ENCODE measurements around the gene HES1.
"Not testable (repeated sequence)": the region's sequence is repeated elsewhere in the genome, so short reads cannot be mapped to it uniquely, and the experiment has no call there.

HES1 gene

GRCh38 chr3:194128202-194128918, 7.6 kb upstream of the HES1 start:
- DNase-seq: no peak

- DNase-seq: not testable (repeated sequence)
Observed at GRCh38 chr3:194128919-194129295, 7.0 kb upstream of the HES1 start.

DNA sequence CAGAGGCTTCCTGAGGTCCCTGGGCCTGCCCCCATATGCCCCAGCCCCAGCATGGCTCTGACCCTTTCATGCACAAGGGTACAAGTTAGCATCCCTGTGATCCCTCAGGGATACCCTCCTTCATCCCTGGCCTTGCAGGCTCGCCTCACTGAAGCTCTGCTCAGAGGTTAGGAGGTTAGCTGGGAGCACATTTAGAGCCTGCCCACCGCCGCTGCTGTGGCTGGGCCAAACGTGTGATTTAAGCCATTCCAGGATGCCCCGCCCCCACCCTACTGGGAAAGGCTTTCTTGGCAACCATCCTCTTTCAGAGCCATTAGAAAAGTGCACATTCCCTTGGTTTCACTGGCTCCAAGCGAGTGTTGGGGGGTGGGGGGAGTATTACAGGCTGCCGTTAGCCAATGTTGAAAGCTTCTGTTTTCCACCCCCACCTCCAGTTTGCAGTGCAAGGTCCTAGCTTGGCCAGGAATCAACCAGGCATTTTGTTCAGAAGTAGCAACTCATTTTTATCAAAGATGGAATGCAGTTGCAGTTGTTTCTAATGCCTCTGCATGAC, 6.3 kb upstream of the HES1 start:
- no peak for DNase-seq

- no peak for DNase-seq
Observed at GRCh38 chr3:194130188-194130587, 5.8 kb upstream of the HES1 start.

DNA sequence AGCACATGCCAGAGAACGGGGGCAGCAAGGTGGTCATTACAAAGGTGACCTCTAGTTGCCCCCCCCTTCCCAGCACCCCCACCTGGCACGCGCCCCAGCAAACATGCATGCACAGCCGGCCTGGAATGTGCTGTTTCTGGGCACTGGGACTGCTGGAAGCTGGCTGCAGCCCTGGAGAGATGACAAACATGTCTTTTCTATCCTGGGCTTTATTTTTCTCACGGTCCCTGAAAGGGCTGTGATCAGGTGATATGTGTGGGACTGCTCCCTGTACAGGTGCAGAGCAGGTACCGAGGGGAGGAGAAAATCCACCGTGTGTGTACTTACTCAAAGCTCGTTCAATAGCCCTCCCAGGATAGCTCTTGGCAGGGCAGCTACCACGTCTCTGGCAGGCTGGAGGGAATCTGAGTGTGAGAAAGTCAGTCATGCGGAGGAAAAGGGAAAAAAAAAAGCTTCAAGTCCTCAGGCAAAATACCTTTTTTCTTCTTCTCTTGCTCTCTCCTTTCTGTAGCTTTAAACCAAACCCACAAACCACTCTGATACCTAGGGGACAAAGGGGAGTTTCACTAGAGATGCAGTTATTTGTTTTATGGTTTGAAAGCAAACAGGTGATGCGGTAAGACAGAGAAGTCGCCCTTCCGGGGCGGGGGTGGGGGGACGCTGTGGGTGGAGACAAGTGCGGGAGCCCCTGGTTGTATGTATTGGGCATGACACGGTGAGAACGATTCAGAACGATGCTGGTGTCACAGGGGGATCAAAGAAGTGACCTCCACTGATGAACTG, 5.0 kb upstream of the HES1 start:
- peak; percentile 42 for DNase-seq

GRCh38 chr3:194132465-194133286, 3.3 kb upstream of the HES1 start:
- DNase-seq: no peak

- no peak for DNase-seq
Observed at GRCh38 chr3:194133661-194134230, 2.2 kb upstream of the HES1 start.

- DNase-seq: no peak
Observed at GRCh38 chr3:194134231-194134756, 1.7 kb upstream of the HES1 start.

DNA sequence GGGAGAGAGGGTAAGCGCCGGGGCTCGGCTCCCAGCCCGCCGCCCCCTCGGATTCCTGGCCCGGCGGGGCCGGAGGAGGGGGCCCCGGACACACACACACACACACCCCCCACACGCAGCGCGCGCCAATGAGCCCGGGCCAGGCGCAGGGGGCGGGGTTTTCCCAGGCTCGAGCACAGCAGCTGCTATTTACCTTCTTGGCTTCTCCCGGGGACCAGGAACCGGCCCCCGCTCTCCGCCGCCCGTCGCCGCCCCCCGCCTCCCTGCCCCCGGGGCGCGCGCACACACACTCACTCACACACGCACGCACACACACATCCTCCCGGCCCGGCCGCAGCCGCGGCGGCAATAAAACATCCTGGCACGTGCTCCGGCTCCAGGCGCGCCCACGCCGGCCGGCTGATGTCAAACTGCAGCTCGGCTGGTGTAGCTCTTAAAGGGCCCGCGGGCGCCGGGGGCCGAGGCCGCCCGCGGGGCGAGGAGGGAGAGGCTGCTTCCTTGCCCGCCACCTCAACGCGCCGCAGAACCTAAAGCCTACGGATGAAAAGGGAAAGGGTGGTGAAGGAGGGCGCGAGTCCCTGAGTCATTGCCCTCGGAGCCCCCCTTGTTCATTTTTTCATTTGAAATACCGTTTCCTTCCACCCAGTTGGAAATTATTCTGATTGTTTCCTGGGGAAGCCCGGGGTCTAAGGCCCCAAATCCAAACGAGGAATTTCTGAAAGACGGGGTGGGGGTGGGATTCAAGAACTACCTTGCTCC, 1.0 kb upstream of the HES1 start:
- DNase-seq: peak; percentile 84

- DNase-seq: no peak
Observed at GRCh38 chr3:194135516-194135805, 487 bp upstream of the HES1 start.

- no peak for DNase-seq
Observed at GRCh38 chr3:194136519-194137007, 615 bp downstream of the HES1 start.

DNA sequence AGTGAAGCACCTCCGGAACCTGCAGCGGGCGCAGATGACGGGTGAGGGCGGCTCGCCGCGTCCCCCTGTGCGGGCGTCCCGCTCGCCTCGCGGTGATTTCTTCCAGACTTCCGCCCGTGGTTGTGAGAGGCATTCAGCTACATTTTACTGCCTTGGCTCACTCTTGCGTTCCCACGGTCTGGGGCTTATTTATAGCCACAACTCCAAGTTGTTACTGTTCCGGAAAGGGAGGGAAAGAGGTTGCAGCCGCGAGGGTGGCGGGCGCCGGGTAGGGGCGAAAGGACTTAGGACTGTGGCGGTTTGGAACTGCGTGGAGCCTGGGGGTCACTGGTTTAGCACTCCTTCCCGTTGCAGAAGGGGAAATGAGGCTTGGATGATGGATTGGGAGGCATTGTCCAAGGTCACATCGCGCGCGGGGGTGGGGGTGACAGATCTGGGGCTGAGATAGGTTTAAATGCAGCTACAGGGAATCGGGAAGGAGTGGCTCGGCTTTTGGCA, 1.1 kb downstream of the HES1 start:
- DNase-seq: peak; percentile 37

DNA sequence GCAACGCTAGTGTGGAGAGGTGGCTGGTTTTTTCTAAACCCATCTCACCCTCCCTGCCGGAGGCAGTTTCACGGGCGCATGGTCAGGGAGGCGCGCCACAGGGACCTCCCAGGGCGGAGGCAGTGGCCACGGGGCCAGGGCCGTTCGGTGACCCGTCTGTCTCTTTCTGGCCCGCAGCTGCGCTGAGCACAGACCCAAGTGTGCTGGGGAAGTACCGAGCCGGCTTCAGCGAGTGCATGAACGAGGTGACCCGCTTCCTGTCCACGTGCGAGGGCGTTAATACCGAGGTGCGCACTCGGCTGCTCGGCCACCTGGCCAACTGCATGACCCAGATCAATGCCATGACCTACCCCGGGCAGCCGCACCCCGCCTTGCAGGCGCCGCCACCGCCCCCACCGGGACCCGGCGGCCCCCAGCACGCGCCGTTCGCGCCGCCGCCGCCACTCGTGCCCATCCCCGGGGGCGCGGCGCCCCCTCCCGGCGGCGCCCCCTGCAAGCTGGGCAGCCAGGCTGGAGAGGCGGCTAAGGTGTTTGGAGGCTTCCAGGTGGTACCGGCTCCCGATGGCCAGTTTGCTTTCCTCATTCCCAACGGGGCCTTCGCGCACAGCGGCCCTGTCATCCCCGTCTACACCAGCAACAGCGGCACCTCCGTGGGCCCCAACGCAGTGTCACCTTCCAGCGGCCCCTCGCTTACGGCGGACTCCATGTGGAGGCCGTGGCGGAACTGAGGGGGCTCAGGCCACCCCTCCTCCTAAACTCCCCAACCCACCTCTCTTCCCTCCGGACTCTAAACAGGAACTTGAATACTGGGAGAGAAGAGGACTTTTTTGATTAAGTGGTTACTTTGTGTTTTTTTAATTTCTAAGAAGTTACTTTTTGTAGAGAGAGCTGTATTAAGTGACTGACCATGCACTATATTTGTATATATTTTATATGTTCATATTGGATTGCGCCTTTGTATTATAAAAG, 1.8 kb downstream of the HES1 start:
- peak; percentile 45 for DNase-seq

DNA sequence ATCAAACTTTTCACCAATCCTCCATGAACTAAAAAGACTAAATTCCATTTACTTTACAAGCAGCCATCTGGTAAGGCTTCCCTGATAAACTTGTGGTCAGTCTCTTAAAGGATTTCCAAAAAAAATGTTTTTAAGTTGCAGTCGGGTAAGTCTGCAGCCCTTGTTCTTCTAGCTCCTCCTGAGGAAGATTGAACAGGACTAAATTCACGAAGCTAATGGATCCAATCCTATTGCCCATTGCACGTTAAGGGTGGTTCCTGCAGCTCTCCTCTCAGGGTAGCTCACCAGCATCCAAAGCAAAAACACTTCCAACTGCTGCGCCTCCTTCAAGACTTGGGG, 2.8 kb downstream of the HES1 start:
- no peak for DNase-seq

DNA sequence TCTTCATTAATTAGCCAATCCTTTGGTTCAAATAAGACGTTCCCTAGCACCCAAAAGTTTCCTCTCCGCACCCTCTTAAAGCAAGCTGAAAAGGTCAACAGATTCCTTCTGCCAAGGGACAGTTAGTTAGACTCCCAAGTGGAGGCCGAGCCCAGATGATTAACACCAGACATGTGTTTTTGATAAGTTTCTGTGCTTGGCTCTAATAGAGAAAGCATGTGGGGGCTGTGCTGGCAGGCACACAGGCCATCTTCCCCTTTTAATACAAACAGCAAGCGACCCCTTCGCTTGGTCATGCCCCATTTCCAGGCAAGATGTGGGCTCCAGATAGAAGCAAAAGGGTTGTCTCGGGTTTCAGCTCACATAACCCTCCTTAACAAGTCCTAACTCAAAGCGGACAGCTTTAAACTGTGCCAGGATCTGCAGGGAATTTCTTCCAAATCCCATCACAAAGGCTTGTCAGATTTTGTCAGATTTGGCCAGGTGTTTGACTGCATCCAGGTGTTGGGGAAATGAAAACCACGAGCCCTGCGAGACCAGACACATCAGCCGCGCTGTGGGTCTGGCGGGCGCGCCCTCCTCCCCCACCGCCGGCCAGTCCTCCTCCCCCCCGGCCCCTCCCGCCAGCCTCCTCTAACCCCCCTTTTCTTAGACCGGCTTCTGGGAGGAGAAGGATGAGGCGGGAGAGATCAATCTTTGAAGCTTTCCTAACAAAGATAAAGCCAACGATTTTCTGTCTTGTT, 3.3 kb downstream of the HES1 start:
- DNase-seq: no peak

DNA sequence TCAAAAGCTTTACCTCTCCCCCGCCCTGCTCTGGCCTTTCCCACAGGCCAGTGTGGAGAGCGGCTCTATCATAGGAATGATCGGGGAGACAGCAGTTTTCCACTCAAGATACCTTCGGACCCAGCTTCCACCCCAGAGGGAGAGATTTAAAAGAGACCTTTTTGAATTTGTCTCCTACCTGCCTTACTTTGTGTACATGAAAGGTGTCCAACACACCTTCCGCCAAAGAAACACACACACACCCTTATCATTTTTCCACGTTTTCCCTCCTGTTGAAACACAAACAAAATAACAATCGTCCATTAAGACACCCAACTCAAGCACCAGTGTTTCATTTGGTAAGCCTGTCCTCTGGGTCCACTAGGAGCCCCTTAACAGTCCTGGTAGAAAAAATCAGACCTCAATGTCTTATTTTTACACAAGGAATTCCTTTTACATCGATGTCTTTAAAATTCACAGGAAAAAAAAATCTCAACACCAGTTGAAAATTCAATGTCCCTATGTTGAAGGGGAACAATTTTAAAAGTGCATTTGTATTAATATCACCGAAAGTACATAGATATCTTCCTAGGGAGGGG, 4.0 kb downstream of the HES1 start:
- no peak for DNase-seq

- DNase-seq: no peak
Observed at GRCh38 chr3:194140520-194141414, 4.8 kb downstream of the HES1 start.

All from central memory CD4-positive, alpha-beta T cell (primary cell).